OCI-LY7 (cell line): ENCODE measurements around the gene HES2.
"Not testable (repeated sequence)": the region's sequence is repeated elsewhere in the genome, so short reads cannot be mapped to it uniquely, and the experiment has no call there.

Source experiments
- CTCF ChIP-seq: fragments of 200-600 bp; sonication (generic); conservative IDR thresholded peaks from 2 replicates; pipeline ENCODE4 v1.5.1; 2014; ENCODE audit warnings: mild to moderate bottlenecking, antibody characterized with exemption, low read length, moderate library complexity, mixed read lengths
- EZH2phosphoT487 ChIP-seq: fragments of 200-600 bp; sonication (generic); IDR thresholded peaks from 2 replicates; pipeline ENCODE4 v1.6.1; 2018; ENCODE audit warnings: low read depth, borderline replicate concordance, mild to moderate bottlenecking, mixed run types, antibody characterized with exemption, low read length, moderate library complexity, mixed read lengths

- TF ChIP-seq CTCF, EZH2phosphoT487: not testable (repeated sequence)
These were observed 8.7 kb upstream of the HES2 start for GRCh38 chr1:6428453-6428852.
